ENCODE results near the gene SLCO4A1.

DNA sequence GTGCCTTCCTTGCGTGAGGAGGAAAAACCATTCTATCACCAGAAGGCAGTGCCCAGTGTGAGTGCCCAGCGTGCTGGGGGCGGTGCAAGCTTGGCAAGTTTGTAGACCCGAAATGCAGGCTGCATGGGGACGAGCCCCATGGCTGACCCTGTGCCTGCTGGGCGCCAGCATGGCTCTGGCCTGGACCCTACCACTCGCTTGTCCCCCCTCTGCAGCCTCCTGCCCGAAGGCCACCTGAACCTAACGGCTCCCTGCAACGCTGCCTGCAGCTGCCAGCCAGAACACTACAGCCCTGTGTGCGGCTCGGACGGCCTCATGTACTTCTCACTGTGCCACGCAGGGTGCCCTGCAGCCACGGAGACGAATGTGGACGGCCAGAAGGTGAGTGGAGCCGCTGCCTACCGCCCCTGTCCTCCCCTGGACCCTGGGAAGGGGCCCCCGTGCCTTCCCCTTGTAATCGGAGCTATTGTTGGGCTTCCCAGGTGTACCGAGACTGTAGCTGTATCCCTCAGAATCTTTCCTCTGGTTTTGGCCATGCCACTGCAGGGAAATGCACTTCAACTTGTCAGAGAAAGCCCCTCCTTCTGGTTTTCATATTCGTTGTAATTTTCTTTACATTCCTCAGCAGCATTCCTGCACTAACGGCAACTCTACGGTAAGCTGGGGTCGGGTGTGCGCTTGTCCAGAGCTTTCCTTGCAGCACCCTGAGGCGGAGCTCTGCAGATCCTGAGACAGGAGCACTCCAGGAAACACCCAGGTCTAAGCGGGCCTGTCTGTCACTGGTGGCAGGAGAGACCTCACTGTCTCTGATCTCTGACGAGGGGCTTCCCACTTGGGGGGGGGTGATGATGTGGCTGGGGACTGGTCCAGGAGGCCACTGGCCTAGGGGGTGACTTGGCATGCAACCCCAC, 25.5 kb downstream of the SLCO4A1 start:
- TF ChIP-seq, protein P1, sequence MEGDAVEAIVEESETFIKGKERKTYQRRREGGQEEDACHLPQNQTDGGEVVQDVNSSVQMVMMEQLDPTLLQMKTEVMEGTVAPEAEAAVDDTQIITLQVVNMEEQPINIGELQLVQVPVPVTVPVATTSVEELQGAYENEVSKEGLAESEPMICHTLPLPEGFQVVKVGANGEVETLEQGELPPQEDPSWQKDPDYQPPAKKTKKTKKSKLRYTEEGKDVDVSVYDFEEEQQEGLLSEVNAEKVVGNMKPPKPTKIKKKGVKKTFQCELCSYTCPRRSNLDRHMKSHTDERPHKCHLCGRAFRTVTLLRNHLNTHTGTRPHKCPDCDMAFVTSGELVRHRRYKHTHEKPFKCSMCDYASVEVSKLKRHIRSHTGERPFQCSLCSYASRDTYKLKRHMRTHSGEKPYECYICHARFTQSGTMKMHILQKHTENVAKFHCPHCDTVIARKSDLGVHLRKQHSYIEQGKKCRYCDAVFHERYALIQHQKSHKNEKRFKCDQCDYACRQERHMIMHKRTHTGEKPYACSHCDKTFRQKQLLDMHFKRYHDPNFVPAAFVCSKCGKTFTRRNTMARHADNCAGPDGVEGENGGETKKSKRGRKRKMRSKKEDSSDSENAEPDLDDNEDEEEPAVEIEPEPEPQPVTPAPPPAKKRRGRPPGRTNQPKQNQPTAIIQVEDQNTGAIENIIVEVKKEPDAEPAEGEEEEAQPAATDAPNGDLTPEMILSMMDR (optimal IDR thresholded peaks at IDR 0.05 in 1 of 3, IDR thresholded peaks at IDR 0.05 in 1 of 3, conservative IDR thresholded peaks at IDR 0.05 in 1 of 3; ENCODE audit: extremely low read depth in 1 of 3, insufficient read depth in 2 of 3, low read length in 3 of 3) = no peak
- TF ChIP-seq EZH2 (IDR thresholded peaks at IDR 0.05; ENCODE audit: low read length) = no peak
